ENCODE measurements around the gene CNTN4. TPM values are rescaled to one million over a fixed set of nuclear protein-coding genes. Genes with fewer than 3 reads are reported as not detected.
A peak's percentile ranks its signal among the peaks of the same experiment; 100 is the strongest.
"Not testable (repeated sequence)": the region's sequence is repeated elsewhere in the genome, so short reads cannot be mapped to it uniquely, and the experiment has no call there.

Gene CNTN4
- polyA plus RNA-seq, 5 donors = 7.1 to 12.3 (median 8.3) TPM

DNA sequence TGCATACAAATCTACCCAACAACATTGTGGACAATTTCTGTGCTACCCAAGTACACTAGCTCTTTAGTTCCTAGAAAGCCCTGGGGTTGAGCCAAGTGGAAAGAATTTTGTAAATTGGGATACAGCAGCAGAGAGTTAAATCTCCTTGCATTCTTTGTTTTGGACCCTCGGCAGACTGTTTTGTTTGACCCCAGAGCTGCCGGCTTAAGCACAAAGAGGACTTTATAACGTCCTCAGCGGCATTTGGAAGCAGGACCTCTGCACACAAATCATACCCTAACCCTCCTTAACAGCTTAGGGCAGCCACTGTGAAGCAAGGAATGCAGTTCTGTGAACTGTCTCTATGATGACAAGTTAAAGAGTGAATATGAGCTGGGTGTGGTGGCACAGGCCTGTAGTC, 415.3 kb downstream of the CNTN4 start:
- no peak for DNase-seq

- DNase-seq = no peak
Observed at GRCh38 chr3:2516762-2517441, 418.2 kb downstream of the CNTN4 start.

- no peak for DNase-seq
Observed at GRCh38 chr3:2517500-2518172, 419.0 kb downstream of the CNTN4 start.

GRCh38 chr3:2523281-2523836, 424.7 kb downstream of the CNTN4 start:
- no peak for DNase-seq

DNA sequence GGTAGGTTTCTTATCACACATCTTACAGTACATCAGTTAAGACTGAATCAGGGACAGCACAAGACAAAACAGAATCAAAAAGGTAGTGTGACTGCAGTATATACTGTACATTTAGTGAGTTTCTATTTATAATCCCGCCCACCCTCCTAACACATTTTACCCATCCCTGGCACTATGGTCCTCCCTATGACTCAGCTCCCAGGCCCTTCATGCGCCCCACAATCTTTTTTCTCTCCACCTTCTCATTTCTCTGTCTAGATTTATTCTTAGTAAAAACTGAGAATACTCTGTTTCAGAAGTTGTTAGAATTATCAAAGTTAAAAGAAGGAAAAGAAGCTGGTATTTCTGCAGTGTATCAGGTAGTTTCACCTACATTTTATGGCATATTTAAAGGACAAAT, 427.3 kb downstream of the CNTN4 start:
- DNase-seq = no peak

DNA sequence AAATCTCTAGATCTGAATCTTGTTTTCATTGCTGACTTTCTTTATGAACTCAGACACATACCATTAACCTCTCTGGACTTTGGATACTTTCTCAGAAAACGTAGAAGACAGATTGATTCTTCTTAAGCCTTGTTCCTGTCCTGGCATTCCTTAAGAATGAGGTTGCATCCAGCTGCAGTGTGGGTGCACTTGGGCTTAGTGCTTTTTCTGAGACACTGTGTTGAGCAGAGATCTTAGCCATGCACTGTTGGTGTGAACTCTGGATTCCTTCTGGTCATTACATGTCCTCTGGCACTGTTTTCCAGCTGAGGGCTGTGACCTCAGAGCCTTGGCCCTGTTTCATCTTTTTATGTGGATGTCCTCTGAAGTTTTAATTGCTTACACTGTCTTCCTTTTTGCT, 428.3 kb downstream of the CNTN4 start:
- DNase-seq = no peak

GRCh38 chr3:2527328-2527727, 428.7 kb downstream of the CNTN4 start:
- DNase-seq = not testable (repeated sequence)

DNA sequence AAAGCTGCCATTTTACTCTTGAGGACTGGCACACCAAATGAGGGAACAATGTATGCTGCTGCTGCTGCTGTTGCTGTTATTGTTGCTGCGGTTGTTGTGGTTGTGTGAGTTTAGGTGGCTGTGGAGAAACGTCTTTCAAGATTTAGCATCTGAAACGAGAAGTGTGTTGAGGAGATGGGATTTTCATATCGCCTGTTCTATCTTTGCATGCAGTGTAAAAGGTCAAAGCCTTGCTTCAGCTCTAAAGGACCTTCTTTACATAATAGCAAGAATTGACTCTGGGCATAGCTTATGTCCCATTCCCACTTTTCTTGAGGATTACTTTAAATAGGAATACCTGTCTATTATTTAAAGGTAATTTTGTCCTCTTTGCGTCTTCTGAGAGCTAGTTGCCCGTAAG, 436.1 kb downstream of the CNTN4 start:
- DNase-seq = not testable (repeated sequence)

GRCh38 chr3:2535206-2535605, 436.5 kb downstream of the CNTN4 start:
- no peak for DNase-seq

- no peak for DNase-seq
Observed at GRCh38 chr3:2536575-2536974, 437.9 kb downstream of the CNTN4 start.

DNA sequence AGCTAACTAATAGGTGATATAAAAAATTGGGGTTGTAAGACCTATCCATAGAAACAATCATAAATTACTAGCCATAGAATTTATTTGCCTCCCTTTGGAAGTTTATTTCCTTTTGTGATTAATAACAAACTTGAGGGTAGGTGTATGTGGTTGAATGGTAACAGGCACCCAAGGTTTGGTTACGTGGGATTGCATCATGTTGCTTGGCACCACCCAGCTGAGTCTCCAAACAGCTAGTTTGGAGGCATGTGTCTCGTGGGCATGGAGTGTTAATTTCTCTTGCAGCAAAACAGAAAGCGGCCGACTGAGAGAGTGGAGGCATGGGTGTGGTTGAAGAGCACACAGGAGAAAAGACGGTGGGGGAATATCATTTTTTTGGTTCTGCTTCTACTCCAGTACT, 441.4 kb downstream of the CNTN4 start:
- no peak for DNase-seq

- no peak for DNase-seq
Observed at GRCh38 chr3:2543247-2543646, 444.6 kb downstream of the CNTN4 start.

GRCh38 chr3:2544212-2544611, 445.5 kb downstream of the CNTN4 start:
- no peak for DNase-seq

- DNase-seq = no peak
Observed at GRCh38 chr3:2544718-2545117, 446.1 kb downstream of the CNTN4 start.

DNA sequence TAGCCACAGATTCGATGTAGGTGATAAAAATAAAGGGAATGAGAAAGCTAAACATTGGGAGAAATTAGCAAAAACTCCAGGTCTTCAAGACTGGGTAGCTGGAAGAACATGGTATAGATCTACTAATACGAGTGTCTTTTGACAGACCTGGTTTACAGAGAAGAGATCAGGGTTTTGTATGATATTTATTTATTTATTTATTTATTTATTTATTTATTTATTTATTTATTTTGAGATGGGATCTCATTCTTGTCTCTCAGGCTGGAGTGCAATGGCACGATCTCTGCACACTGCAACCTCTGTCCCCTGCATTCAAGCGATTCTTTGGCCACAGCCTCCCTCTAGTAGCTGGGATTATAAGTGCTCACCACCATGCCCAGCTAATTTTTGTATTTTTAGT, 448.4 kb downstream of the CNTN4 start:
- no peak for DNase-seq

- DNase-seq = no peak
Observed at GRCh38 chr3:2554656-2555055, 456.0 kb downstream of the CNTN4 start.

DNA sequence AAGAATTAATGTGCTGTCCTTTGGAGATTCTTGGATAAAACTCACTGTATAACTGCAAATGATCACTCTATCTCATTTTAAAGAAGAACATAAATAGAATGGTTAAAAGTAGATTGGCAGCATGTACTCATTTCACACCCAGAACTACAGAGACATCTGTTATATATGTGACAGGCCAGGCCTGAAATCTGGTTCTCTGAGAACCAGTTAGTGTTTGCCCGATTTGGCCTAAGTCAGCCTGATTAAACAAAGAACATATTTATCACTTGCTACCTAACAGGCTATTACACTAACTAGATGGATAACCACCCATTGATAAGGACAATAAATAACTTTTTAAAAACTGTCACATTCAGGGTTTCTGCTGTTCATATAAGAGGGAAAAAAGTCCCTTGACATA, 460.1 kb downstream of the CNTN4 start:
- no peak for DNase-seq

- no peak for DNase-seq
Observed at GRCh38 chr3:2567451-2567850, 468.8 kb downstream of the CNTN4 start.

GRCh38 chr3:2568156-2568555, 469.5 kb downstream of the CNTN4 start:
- DNase-seq = no peak

DNA sequence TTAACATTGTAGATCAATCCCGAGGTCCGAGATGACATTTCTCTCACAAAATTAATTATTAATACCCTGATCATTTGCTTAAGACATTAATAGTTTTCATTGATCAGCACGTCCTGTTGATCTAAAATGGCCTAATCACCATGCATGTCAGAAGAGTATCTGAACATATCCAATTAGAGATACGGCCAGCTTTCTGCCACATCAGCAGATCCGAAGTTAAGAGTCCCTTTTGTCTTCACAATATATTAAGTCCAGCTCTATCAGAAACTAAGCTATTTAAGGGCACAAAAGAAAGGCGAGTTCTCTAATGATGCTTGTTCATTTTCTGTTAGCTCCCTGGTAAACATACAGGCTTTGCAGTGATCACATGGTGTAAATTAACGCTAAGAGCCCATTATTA, 470.3 kb downstream of the CNTN4 start:
- no peak for DNase-seq

DNA sequence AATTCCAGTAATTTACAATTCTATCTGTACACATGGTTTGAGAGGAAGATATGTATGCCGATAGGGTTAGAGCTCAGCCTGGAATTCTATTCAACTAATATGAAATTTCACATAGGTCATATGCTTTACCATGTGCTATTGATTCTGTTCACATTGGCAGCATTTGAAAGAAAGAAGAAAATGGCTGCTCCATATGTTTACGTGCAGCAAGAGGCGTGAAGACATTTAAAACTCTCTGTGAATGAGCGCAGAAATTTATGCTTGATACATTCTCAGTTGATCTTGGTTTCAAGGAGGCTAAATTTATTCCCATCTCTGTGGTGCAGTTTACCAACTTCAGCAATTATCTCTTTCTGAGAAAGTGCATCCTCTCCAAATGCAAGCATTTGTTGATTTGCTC, 478.9 kb downstream of the CNTN4 start:
- no peak for DNase-seq

DNA sequence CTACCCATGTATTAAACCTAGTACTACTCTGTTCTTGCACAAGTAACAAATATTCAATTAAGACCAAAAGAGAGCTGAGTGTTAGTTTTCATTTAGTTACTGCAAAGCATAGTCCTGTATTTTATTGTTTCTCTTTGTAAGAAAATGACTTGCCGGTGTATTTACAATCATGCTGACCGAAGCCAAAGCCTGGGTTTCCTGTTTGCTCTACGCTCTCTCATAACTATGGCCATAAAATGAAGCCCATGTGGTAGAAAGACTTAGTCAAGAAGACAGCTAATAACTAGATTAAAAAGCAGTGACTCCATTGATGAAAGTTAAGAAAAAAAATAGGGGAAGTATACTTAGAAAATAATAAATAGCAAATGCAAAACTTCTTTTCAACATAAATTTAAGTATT, 479.9 kb downstream of the CNTN4 start:
- no peak for DNase-seq

GRCh38 chr3:2579206-2579605, 480.5 kb downstream of the CNTN4 start:
- DNase-seq = peak; percentile 6 to 10

DNA sequence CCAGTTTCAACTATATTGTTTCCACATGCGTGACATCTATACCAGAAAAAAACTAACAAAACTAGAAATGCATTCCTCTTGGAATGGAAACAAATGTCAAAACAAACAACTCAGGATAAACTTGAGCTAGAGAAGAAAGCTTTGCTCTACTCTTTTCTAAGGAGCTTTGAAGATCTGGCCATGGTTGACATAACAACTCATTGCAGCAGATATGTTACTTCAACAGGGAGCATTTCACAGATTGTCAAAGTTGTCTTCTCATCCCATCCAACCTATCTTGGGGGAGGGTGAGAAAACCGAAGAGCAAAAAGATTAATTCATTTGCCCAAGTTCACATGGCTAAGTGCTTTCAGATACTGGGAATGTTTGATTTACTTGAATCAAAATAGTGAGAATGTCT, 484.4 kb downstream of the CNTN4 start:
- no peak for DNase-seq

Data from right lung (tissue), 5 donors.